Measurements from ENCODE around the gene OR7G2. TPM values are rescaled to one million over a fixed set of nuclear protein-coding genes. Genes with fewer than 3 reads are reported as not detected.

OR7G2 gene
- polyA plus RNA-seq, 3 donors = not detected

GRCh38 chr19:9086761-9087160 is 20.5 kb downstream of the OR7G2 start, which contains the start of gene OR1M1:
Gene OR1M1, plus strand, starts transcription at chr19:9087061. Its CDS starts 6,184 bp downstream, at chr19:9093245.
- Histone ChIP-seq H3K27ac (ENCODE audit: low read depth in 1 of 2, low read length in 2 of 2) (no peak within 1 kb of the TSS), H3K36me3 (replicated peaks in 1 of 2; ENCODE audit: control insufficient read depth in 1 of 2, insufficient read depth in 2 of 2, low read length in 2 of 2) (no peaks in the 10 kb centered on the region), H3K9me3 (replicated peaks in 1 of 2; ENCODE audit: control insufficient read depth in 1 of 2, insufficient read depth in 1 of 2, low read length in 2 of 2) (no peaks in the 10 kb centered on the region), H3K9ac (ENCODE audit: insufficient read depth, low read length, poor library complexity, severe bottlenecking) (no peak within 1 kb of the TSS), H3K4me1 (ENCODE audit: control insufficient read depth in 1 of 2, insufficient read depth in 2 of 2, low read length in 2 of 2) (no peaks in the 10 kb centered on the region), H3K79me2 (ENCODE audit: insufficient read depth, low read length) (no peaks in the 10 kb centered on the region), H4K20me1 (ENCODE audit: insufficient read depth, low read length) (no peaks in the 10 kb centered on the region), H3K4me3 (replicated peaks in 1 of 3; ENCODE audit: low read depth in 2 of 3, low read length in 3 of 3) (no peak within 1 kb of the TSS), H3K27me3 (ENCODE audit: control insufficient read depth in 2 of 2, insufficient read depth in 2 of 2, low read length in 2 of 2) (no peaks in the 10 kb centered on the region), H3K4me2 (replicated peaks; ENCODE audit: extremely low read depth, low read length, poor library complexity, severe bottlenecking) (no peak within 1 kb of the TSS), H2AFZ (ENCODE audit: insufficient read depth, low read depth, low read length, poor library complexity, severe bottlenecking) (no peak within 1 kb of the TSS)
- H3K9me3 Mint-ChIP-seq = peaks cover 0 to 3% (median 0%) of the 10 kb centered on the region in 7 donors
- intact Hi-C loops (cut with micrococcal nuclease) = no loop called here
- no peaks in the 10 kb centered on the region for H3K4me1 Mint-ChIP-seq
- no peak within 1 kb of the TSS for H3K4me3 Mint-ChIP-seq
- H3K36me3 Mint-ChIP-seq = no peaks in the 10 kb centered on the region
- H3K27me3 Mint-ChIP-seq (ENCODE audit: low read depth in 3 of 3) = peaks cover 3 to 19% (median 18%) of the 10 kb centered on the region in 3 donors
- no peak for TF ChIP-seq CTCF (IDR thresholded peaks at IDR 0.05)
- WGBS (ENCODE audit: insufficient coverage) = no CpG with 5 or more reads among the region's 2 CpGs
- DNase-seq = no peak
- H3K27ac Mint-ChIP-seq = peak within 1 kb of the TSS in 1 of 7 donors; percentile 27

GRCh38 chr19:9078651-9079050 is 28.6 kb downstream of the OR7G2 start:
- Histone ChIP-seq H3K9ac (ENCODE audit: insufficient read depth, low read length, poor library complexity, severe bottlenecking) (no peak overlapping the region), H2AFZ (ENCODE audit: insufficient read depth, low read depth, low read length, poor library complexity, severe bottlenecking) (no peak overlapping the region), H3K4me1 (ENCODE audit: control insufficient read depth in 1 of 2, insufficient read depth in 2 of 2, low read length in 2 of 2) (no peaks in the 10 kb centered on the region), H3K79me2 (ENCODE audit: insufficient read depth, low read length) (no peaks in the 10 kb centered on the region), H3K4me3 (replicated peaks in 1 of 3; ENCODE audit: low read depth in 2 of 3, low read length in 3 of 3) (no peak overlapping the region), H3K27ac (ENCODE audit: low read depth in 1 of 2, low read length in 2 of 2) (no peak overlapping the region), H4K20me1 (ENCODE audit: insufficient read depth, low read length) (no peaks in the 10 kb centered on the region), H3K27me3 (ENCODE audit: control insufficient read depth in 2 of 2, insufficient read depth in 2 of 2, low read length in 2 of 2) (no peaks in the 10 kb centered on the region), H3K4me2 (replicated peaks; ENCODE audit: extremely low read depth, low read length, poor library complexity, severe bottlenecking) (no peak overlapping the region), H3K9me3 (replicated peaks in 1 of 2; ENCODE audit: control insufficient read depth in 1 of 2, insufficient read depth in 1 of 2, low read length in 2 of 2) (no peaks in the 10 kb centered on the region), H3K36me3 (replicated peaks in 1 of 2; ENCODE audit: control insufficient read depth in 1 of 2, insufficient read depth in 2 of 2, low read length in 2 of 2) (no peaks in the 10 kb centered on the region)
- Mint-ChIP-seq H3K9me3 (no peaks in the 10 kb centered on the region), H3K4me1 (no peaks in the 10 kb centered on the region), H3K27ac (peak overlapping the region in 1 of 7 donors; percentile 26), H3K4me3 (no peak overlapping the region), H3K27me3 (ENCODE audit: low read depth in 3 of 3) (peaks cover 0 to 10% (median 4%) of the 10 kb centered on the region in 3 donors), H3K36me3 (no peaks in the 10 kb centered on the region)
- no peak for TF ChIP-seq CTCF (IDR thresholded peaks at IDR 0.05)
- DNase-seq = no peak
- intact Hi-C loops (cut with micrococcal nuclease) = loop anchor here in 1 of 2 donors (10.0 kb wide), 1 partner anchor 494 kb away; no protein-coding TSS in a partner anchor
- no CpG with 5 or more reads among the region's 4 CpGs for WGBS (ENCODE audit: insufficient coverage)

Measured in CD14-positive monocyte (primary cell).